Progenitor cell of endocrine pancreas (in vitro differentiated cells): ENCODE measurements around the gene RBP4. TPM values are rescaled to one million over a fixed set of nuclear protein-coding genes. Genes with fewer than 3 reads are reported as not detected.

ENCODE experiments used
- DNase-seq: peaks from one replicate; pipeline ENCODE4 v3.0.0; 2021; ENCODE audit warnings: low spot score; ENCODE audit not compliant: unreplicated experiment
- H3K27ac Mint-ChIP-seq: 2 replicates; pipeline ENCODE4 v1.8.0; 2021; ENCODE audit warnings: mild to moderate bottlenecking, moderate library complexity, mixed read lengths
- H3K27me3 Mint-ChIP-seq: 2 replicates; pipeline ENCODE4 v1.8.0; 2021; ENCODE audit warnings: mixed read lengths
- H3K36me3 Mint-ChIP-seq: 2 replicates; pipeline ENCODE4 v1.8.0; 2022; ENCODE audit warnings: mixed read lengths; ENCODE audit not compliant: insufficient read depth
- H3K4me1 Mint-ChIP-seq: 2 replicates; pipeline ENCODE4 v1.8.0; 2021; ENCODE audit warnings: low read depth, mixed read lengths
- H3K4me3 Mint-ChIP-seq: 2 replicates; pipeline ENCODE4 v1.8.0; 2021; ENCODE audit warnings: low read depth, mild to moderate bottlenecking, moderate library complexity, mixed read lengths
- H3K9me3 Mint-ChIP-seq: 2 replicates; pipeline ENCODE4 v1.8.0; 2021; ENCODE audit warnings: low read depth, mixed read lengths
- CTCF ChIP-seq: fragments of 200-600 bp; sonication (generic); IDR thresholded peaks from one replicate; pipeline ENCODE4 v1.5.0; 2021; ENCODE audit warnings: antibody characterized with exemption, mild to moderate bottlenecking; ENCODE audit not compliant: unreplicated experiment
- total RNA-seq: library from RNA; stranded (reverse); gene quantifications from 2 replicates; pipeline ENCODE4 v1.2.1, GENCODE V29; 2021

Gene RBP4
- total RNA-seq, 1 donor from 2014 or later = 0.72 TPM

GRCh38 chr10:93579985-93580711, 20.9 kb downstream of the RBP4 start:
- Mint-ChIP-seq H3K4me1 (peaks cover 8% of the 10 kb centered on the region), H3K27ac (no peak overlapping the region), H3K27me3 (peaks cover 7% of the 10 kb centered on the region), H3K4me3 (no peak overlapping the region), H3K9me3 (no peaks in the 10 kb centered on the region), H3K36me3 (no peaks in the 10 kb centered on the region)
- no peak for DNase-seq
- no peak for TF ChIP-seq CTCF

- no peaks in the 10 kb centered on the region for H3K36me3 Mint-ChIP-seq
- DNase-seq = no peak
- H3K4me3 Mint-ChIP-seq = no peak overlapping the region
- peaks cover 3% of the 10 kb centered on the region for H3K27me3 Mint-ChIP-seq
- TF ChIP-seq CTCF = no peak
- no peaks in the 10 kb centered on the region for H3K9me3 Mint-ChIP-seq
- H3K4me1 Mint-ChIP-seq = peaks cover 12% of the 10 kb centered on the region
- no peak overlapping the region for H3K27ac Mint-ChIP-seq
These were observed 21.9 kb downstream of the RBP4 start for GRCh38 chr10:93579089-93579488.

- peaks cover 21% of the 10 kb centered on the region for H3K4me1 Mint-ChIP-seq
- H3K27me3 Mint-ChIP-seq = peaks cover 3% of the 10 kb centered on the region
- H3K9me3 Mint-ChIP-seq = no peaks in the 10 kb centered on the region
- no peaks in the 10 kb centered on the region for H3K36me3 Mint-ChIP-seq
- no peak for TF ChIP-seq CTCF
- H3K4me3 Mint-ChIP-seq = no peak overlapping the region
- no peak for DNase-seq
- H3K27ac Mint-ChIP-seq = peak overlapping the region; percentile 29
These were observed 23.5 kb downstream of the RBP4 start for GRCh38 chr10:93577565-93577964.

GRCh38 chr10:93576888-93577287, 24.1 kb downstream of the RBP4 start:
- H3K36me3 Mint-ChIP-seq = no peaks in the 10 kb centered on the region
- no peak overlapping the region for H3K4me3 Mint-ChIP-seq
- TF ChIP-seq CTCF = no peak
- no peaks in the 10 kb centered on the region for H3K9me3 Mint-ChIP-seq
- no peak overlapping the region for H3K27ac Mint-ChIP-seq
- no peak for DNase-seq
- H3K27me3 Mint-ChIP-seq = peaks cover 9% of the 10 kb centered on the region
- peaks cover 24% of the 10 kb centered on the region for H3K4me1 Mint-ChIP-seq

GRCh38 chr10:93573924-93574323, 27.1 kb downstream of the RBP4 start:
- Mint-ChIP-seq H3K27ac (no peak overlapping the region), H3K9me3 (no peaks in the 10 kb centered on the region), H3K4me3 (no peak overlapping the region), H3K27me3 (peaks cover 36% of the 10 kb centered on the region), H3K36me3 (no peaks in the 10 kb centered on the region), H3K4me1 (peaks cover 20% of the 10 kb centered on the region)
- no peak for TF ChIP-seq CTCF
- DNase-seq = no peak
